ENCODE measurements around the gene ARHGAP29. TPM values are rescaled to one million over a fixed set of nuclear protein-coding genes. Genes with fewer than 3 reads are reported as not detected.

ARHGAP29 gene
- total RNA-seq, 1 donor from 2014 or later = 187 TPM

DNA sequence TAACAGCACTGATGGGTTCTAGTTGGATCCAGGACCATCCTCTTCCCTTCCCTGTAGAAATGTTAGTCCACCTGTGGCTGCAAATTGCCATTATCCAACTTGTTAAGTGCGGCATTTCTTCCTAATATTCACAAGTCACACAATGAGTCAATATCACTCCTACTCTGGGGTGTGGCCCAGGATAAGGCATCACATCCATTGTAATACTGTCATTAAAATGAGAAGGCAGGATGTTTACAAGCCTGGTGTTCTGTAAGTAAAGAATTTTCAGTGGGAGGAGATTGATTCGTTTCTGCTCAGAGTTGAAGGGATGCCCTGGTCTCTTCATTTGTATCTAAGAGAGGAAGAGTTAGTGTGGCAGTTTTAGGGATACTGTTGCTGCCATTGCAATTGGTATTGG is 18.1 kb upstream of the ARHGAP29 start:
- DNase-seq (ENCODE audit: extremely low spot score, unreplicated experiment) = no peak
- H3K27me3 Mint-ChIP-seq (ENCODE audit: unreplicated experiment) = no peaks in the 10 kb centered on the region
- no peaks in the 10 kb centered on the region for H3K36me3 Mint-ChIP-seq (ENCODE audit: unreplicated experiment)
- no peaks in the 10 kb centered on the region for H3K9me3 Mint-ChIP-seq (ENCODE audit: unreplicated experiment)
- no peak overlapping the region for H3K4me3 Mint-ChIP-seq (ENCODE audit: unreplicated experiment)
- TF ChIP-seq, protein P1, sequence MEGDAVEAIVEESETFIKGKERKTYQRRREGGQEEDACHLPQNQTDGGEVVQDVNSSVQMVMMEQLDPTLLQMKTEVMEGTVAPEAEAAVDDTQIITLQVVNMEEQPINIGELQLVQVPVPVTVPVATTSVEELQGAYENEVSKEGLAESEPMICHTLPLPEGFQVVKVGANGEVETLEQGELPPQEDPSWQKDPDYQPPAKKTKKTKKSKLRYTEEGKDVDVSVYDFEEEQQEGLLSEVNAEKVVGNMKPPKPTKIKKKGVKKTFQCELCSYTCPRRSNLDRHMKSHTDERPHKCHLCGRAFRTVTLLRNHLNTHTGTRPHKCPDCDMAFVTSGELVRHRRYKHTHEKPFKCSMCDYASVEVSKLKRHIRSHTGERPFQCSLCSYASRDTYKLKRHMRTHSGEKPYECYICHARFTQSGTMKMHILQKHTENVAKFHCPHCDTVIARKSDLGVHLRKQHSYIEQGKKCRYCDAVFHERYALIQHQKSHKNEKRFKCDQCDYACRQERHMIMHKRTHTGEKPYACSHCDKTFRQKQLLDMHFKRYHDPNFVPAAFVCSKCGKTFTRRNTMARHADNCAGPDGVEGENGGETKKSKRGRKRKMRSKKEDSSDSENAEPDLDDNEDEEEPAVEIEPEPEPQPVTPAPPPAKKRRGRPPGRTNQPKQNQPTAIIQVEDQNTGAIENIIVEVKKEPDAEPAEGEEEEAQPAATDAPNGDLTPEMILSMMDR (IDR thresholded peaks at IDR 0.05) = no peak
- H3K4me1 Mint-ChIP-seq (ENCODE audit: unreplicated experiment) = peaks cover 24% of the 10 kb centered on the region
- H3K27ac Mint-ChIP-seq (ENCODE audit: unreplicated experiment) = no peak overlapping the region

DNA sequence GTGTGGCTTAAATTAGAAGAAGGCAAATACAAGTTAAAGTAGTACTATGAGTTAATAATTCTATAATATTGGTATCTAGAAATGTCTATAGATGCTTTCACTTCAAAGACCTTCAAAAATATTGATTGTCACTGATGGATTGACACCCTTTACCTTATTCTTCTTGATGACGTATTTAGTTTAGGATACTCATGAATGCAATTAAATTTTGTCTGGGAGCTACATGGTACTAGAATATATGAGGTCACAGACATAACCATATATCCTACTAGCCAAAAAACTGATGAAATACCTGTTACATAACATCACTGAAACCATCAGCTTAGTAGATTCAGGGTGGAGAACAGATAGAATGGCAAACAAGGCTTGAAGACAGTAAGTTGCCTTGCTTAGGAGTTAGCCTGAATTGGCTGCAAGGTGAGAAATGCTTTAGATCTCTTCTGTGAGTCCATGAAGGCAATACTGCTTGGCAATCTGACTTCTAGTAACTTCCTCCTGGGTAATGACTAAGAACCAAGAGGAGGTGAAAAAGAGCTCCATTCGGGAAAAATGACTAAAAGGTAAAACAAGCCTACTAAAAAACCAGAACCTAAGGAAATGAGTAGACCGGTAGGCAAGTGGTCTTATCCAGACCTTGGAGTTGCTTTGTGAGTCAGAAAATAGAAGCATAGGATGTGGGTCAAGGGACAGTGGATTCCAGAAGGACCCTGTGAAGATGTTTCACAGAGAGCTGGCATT is 16.9 kb upstream of the ARHGAP29 start:
- Mint-ChIP-seq H3K4me3 (ENCODE audit: unreplicated experiment) (no peak overlapping the region), H3K36me3 (ENCODE audit: unreplicated experiment) (no peaks in the 10 kb centered on the region), H3K27ac (ENCODE audit: unreplicated experiment) (no peak overlapping the region), H3K27me3 (ENCODE audit: unreplicated experiment) (no peaks in the 10 kb centered on the region), H3K4me1 (ENCODE audit: unreplicated experiment) (peaks cover 14% of the 10 kb centered on the region), H3K9me3 (ENCODE audit: unreplicated experiment) (no peaks in the 10 kb centered on the region)
- TF ChIP-seq, protein P1 (IDR thresholded peaks at IDR 0.05) = no peak
- no peak for DNase-seq (ENCODE audit: extremely low spot score, unreplicated experiment)

DNA sequence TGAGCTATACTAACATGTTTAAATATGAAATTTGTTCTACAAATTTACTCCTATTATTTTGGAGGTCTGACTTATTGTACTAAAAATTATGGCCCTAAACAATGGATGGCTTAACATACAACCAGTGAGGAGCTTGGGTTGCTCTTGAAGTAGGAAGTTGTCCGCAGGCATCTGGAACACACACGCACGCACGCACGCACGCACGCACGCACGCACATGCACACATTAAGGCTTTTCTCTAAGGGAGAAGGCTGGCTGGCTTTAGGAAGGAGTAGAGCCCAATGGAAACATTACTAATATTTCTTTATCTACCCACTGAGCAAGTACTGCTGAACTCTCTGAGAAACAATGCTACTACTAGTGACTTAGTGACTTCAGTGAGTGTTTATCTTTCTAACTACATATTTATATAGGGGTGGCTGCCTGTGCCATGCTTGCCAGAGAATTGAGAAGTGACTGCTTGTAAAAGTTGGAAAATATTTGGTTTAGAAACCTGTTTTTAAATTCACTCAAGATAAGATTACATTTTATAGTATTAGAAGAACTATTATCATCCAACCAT is 16.2 kb upstream of the ARHGAP29 start:
- TF ChIP-seq, protein P1 (IDR thresholded peaks at IDR 0.05) = no peak
- Mint-ChIP-seq H3K27me3 (ENCODE audit: unreplicated experiment) (no peaks in the 10 kb centered on the region), H3K27ac (ENCODE audit: unreplicated experiment) (no peak overlapping the region), H3K4me1 (ENCODE audit: unreplicated experiment) (peaks cover 7% of the 10 kb centered on the region), H3K9me3 (ENCODE audit: unreplicated experiment) (no peaks in the 10 kb centered on the region), H3K4me3 (ENCODE audit: unreplicated experiment) (no peak overlapping the region), H3K36me3 (ENCODE audit: unreplicated experiment) (no peaks in the 10 kb centered on the region)
- DNase-seq (ENCODE audit: extremely low spot score, unreplicated experiment) = no peak

DNA sequence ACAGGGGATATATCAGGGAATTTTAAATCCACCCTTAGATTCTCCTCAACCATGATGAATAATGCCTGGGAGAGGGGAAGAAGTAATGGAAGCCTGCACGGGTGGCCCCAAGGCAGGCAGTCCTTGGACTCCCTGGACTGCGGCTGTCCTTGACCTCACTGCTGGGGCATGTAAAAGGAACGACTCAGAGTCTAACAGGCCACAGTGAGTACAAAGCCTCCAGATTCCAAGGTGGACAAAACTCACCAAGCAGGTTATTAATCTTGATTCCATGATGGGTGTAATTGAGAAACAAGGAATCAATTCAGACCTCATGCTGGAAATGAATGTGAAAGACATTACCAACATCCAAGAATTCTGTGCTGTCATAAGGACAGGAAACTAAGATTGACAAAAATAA is 13.0 kb upstream of the ARHGAP29 start:
- DNase-seq (ENCODE audit: extremely low spot score, unreplicated experiment) = no peak
- Mint-ChIP-seq H3K4me3 (ENCODE audit: unreplicated experiment) (no peak overlapping the region), H3K36me3 (ENCODE audit: unreplicated experiment) (no peaks in the 10 kb centered on the region), H3K9me3 (ENCODE audit: unreplicated experiment) (no peaks in the 10 kb centered on the region), H3K27me3 (ENCODE audit: unreplicated experiment) (no peaks in the 10 kb centered on the region), H3K4me1 (ENCODE audit: unreplicated experiment) (peaks cover 19% of the 10 kb centered on the region), H3K27ac (ENCODE audit: unreplicated experiment) (no peak overlapping the region)
- TF ChIP-seq, protein P1 (IDR thresholded peaks at IDR 0.05) = no peak

DNA sequence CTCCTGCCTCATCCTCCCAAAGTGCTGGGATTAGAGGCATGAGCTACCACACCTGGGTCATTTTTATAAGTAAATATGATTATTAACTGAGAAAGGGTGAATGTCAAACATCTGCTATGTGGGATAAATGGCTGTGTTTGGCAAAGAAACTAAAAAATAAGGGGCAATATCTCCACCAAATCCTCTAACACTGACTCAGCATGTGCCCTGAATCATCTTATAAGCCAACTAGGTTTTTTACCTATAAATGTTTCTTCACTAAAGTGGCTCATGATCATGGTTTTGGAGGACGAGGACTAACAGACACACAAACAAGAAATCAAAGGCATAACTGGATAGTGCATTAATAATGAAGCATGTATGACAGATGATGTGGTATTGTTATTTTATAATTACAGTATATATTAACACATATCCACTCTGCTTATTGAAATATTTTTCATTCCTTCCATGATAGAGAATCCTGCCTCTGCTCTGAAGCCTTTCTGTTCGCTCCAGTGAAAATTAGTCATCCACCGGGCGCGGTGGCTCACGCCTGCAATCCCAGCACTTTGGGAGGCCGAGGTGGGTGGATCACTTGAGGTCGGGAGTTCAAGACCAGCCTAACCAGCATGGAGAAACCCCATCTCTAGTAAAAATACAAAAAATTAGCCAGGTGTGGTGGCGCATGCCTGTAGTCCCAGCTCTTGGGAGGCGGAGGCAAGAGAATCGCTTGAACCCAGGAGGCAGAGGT is 11.7 kb upstream of the ARHGAP29 start:
- Mint-ChIP-seq H3K4me3 (ENCODE audit: unreplicated experiment) (peak overlapping the region; percentile 6), H3K9me3 (ENCODE audit: unreplicated experiment) (peaks cover 2% of the 10 kb centered on the region), H3K36me3 (ENCODE audit: unreplicated experiment) (peaks cover 5% of the 10 kb centered on the region), H3K4me1 (ENCODE audit: unreplicated experiment) (peaks cover 24% of the 10 kb centered on the region), H3K27ac (ENCODE audit: unreplicated experiment) (no peak overlapping the region), H3K27me3 (ENCODE audit: unreplicated experiment) (no peaks in the 10 kb centered on the region)
- TF ChIP-seq, protein P1 (IDR thresholded peaks at IDR 0.05) = no peak
- no peak for DNase-seq (ENCODE audit: extremely low spot score, unreplicated experiment)
